GM06990 (cell line): ENCODE data around the gene AUTS2.

Experiments
- DNase-seq: peaks from one replicate; pipeline ENCODE4 v3.0.0-alpha.2; 2011; ENCODE audit not compliant: insufficient read length; ENCODE audit errors: extremely low read depth
- H3K27me3 ChIP-seq: replicated peaks from 2 replicates; pipeline ENCODE4 v1.6.0; 2011; ENCODE audit warnings: low read length; ENCODE audit not compliant: control insufficient read depth, insufficient read depth
- H3K36me3 ChIP-seq: 2 replicates; pipeline ENCODE4 v1.5.1; 2011; ENCODE audit warnings: low read length; ENCODE audit not compliant: control insufficient read depth, insufficient read depth
- H3K4me3 ChIP-seq: replicated peaks from 2 replicates; pipeline ENCODE4 v1.5.1; 2011; ENCODE audit warnings: low read depth, mild to moderate bottlenecking, control low read depth, low read length
- CTCF ChIP-seq: IDR thresholded peaks from 2 replicates; pipeline ENCODE4 v1.5.1; 2011; ENCODE audit warnings: low read length, control low read depth, mild to moderate bottlenecking, inconsistent platforms; ENCODE audit not compliant: insufficient read depth, poor library complexity, severe bottlenecking

Gene AUTS2

GRCh38 chr7:70052691-70053090 lies 454.4 kb downstream of the AUTS2 start:
- H3K27me3 ChIP-seq: no peaks in the 10 kb centered on the region
- no peak overlapping the region for H3K4me3 ChIP-seq
- DNase-seq: no peak
- H3K36me3 ChIP-seq: no peaks in the 10 kb centered on the region
- no peak for TF ChIP-seq CTCF

DNA sequence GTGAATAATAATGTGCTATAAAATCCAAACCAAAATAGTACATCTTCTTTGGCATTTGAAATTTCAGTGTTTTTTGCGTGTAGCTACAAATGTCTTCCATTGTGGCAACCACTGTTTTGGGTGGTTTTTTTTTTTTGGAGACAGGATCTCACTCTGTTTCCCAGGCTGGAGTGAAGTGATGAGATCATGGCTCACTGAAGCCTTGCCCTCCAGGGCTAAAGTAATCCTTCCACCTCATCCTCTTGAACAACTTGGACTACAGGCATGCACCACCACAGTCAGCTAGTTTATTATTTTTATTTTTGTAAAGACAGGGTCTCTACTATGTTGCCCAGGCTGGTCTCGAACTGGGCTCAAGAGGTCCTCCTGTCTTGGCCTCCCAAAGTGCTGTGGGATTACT lies 455.1 kb downstream of the AUTS2 start:
- TF ChIP-seq CTCF: no peak
- no peak overlapping the region for H3K4me3 ChIP-seq
- no peak for DNase-seq

DNA sequence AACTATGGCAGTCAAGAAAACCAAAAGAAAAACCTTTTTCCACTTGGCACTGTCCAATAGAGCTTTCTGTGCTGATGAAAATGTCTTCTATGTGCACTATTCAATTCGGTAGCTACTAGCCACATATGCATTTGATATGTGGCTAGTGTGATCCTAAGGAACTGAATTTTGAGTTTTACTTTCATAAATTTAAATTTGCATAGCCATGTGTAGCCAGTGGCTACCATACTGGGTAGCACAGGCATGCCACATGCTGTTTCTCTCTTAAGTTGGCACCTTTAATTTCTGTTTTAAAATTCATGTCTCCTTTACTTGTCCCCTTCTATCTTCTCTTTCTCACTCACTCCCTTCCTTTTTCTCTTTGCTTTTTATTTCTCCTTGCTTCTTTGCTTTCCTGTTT lies 455.7 kb downstream of the AUTS2 start:
- no peak for DNase-seq
- Histone ChIP-seq H3K4me3 (no peak overlapping the region), H3K27me3 (no peaks in the 10 kb centered on the region), H3K36me3 (no peaks in the 10 kb centered on the region)
- TF ChIP-seq CTCF: no peak

More for the DNA sequence above, 455.1 kb downstream of the AUTS2 start:
- no peaks in the 10 kb centered on the region for H3K27me3 ChIP-seq
- no peaks in the 10 kb centered on the region for H3K36me3 ChIP-seq

GRCh38 chr7:70056363-70056762 lies 458.1 kb downstream of the AUTS2 start:
- Histone ChIP-seq H3K4me3 (no peak overlapping the region), H3K36me3 (no peaks in the 10 kb centered on the region), H3K27me3 (no peaks in the 10 kb centered on the region)
- DNase-seq: no peak
- TF ChIP-seq CTCF: no peak

DNA sequence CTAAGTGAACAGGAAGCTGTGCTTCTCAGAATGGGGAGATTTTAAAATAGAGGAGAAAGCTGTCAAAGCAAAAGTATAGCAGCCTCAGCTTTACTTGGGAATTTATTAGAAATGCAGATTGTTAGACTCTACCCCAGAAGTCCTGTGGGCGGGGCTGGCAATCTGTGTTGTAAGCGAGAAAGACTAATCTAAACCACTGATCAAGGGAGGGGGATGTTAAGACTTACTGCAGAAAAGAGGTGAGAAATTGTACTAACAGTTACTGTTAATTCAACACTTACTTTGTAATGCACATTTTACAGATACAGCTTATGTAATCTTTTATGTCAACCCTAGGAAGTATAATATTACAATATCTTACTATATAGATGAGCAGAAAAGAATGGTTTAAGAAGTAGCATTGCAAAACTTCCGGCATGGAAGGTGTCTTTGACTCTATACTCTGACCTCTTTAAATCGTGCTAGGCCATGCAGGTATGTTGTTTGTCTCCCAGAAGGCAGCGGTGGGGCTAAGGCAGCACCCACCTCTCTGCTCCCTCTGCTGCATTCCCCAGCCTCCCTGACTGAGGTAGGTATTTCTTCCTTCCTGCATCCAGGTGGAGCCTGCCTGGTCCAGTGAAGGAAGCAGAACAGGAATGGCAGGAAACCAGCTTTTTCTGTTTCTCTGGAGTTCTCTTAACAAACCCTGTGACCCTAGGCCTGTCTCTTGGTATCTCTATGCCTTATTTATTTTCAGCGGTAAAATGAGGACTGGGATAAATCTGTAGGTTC lies 462.2 kb downstream of the AUTS2 start:
- no peak for TF ChIP-seq CTCF
- no peak for DNase-seq
- H3K27me3 ChIP-seq: no peaks in the 10 kb centered on the region
- H3K4me3 ChIP-seq: no peak overlapping the region
- H3K36me3 ChIP-seq: no peaks in the 10 kb centered on the region
